ENCODE data around the gene CNOT3. TPM values are rescaled to one million over a fixed set of nuclear protein-coding genes. Genes with fewer than 3 reads are reported as not detected.

The CNOT3 gene
- total and polyA plus RNA-seq, 2 experiments from 2014 or later = 12.0 to 50.1 TPM

DNA sequence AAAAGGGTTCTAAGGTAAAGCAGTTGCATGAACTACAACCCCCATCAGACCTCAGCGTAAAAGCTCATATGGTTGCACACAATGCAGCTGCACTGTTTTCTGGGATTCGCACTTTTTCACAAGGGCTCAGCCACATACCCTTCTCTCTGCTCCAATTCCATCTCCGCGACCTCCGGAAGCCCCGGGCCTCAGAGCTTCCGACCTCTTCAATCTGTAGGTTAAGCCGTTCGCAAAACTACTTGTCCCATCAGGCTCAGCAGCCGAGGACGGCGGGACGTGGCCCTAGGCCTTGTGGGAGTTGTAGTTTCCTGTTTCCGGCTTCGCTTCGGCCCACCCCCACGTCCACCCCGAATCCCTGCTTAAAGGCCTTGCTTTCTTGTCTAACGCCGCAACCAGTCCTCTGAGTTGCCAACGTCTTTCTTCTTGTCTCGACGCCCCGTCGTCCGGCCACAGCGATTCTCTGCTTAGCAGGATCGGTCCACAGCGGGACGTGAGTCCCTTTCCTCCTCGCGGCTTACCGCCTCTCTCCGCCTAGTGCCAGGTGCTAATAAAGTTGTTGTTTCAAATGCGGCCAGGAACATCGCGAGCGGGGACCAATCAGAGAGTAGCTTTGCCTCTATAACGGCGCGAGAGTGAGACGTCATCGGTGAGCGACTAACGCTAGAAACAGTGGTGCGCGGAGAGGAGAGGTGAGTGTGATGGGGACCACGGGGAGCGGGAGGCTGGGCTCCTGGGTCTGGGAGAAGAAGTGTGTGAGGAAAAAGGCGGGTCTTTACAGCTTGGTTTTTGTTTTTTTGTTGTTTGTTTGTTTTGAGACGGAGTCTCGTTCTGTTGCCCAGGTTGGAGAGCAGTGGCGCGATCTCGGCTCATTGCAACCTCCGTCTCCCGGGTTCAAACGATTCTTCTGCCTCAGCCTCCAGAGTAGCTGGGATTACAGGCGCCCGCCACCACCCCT, 22.2 kb upstream of the CNOT3 start, which contains the start of the genes PRPF31 and TFPT:
PRPF31 (plus strand) TSS at position 646 of the 955 bp plus-strand sequence. CDS start 2,525 bp downstream, outside the sequence.
TFPT (minus strand) TSS at position 549 of the 955 bp plus-strand sequence; CDS start at position 161, 388 bp downstream.
- no peaks in the 10 kb centered on the region for H3K9me3 ChIP-seq (ENCODE audit: low read depth)
- H3K79me2 ChIP-seq = peaks cover 33% of the 10 kb centered on the region
- H3K4me3 ChIP-seq = peak within 1 kb of the TSS; percentile 78
- H3K4me1 ChIP-seq (ENCODE audit: insufficient read depth) = no peaks in the 10 kb centered on the region
- peak within 1 kb of the TSS; percentile 74 for H2AFZ ChIP-seq
- no peaks in the 10 kb centered on the region for H4K20me1 ChIP-seq (ENCODE audit: insufficient read depth, poor library complexity, severe bottlenecking)
- no peaks in the 10 kb centered on the region for H3K36me3 ChIP-seq (replicated peaks; ENCODE audit: insufficient read depth, low read depth)
- peak; percentile 98 for DNase-seq (ENCODE audit: low spot score)
- H3K27ac ChIP-seq = peak within 1 kb of the TSS; percentile 91
- no peaks in the 10 kb centered on the region for H3K27me3 ChIP-seq
- no peaks in the 10 kb centered on the region for H3K9me2 ChIP-seq (replicated peaks; ENCODE audit: insufficient read depth)
- peak within 1 kb of the TSS; percentile 91 for H3K4me2 ChIP-seq
- TF ChIP-seq EZH2phosphoT487 (IDR thresholded peaks at IDR 0.05; ENCODE audit: low read depth, severe bottlenecking, unreplicated experiment) (no peak), EZH2 (IDR thresholded peaks at IDR 0.05; ENCODE audit: borderline replicate concordance) (no peak)
- WGBS (ENCODE audit: low lambda C conversion rate, missing lambda C conversion rate) = 2% methylated on average over 57 of the region's 60 CpGs

DNA sequence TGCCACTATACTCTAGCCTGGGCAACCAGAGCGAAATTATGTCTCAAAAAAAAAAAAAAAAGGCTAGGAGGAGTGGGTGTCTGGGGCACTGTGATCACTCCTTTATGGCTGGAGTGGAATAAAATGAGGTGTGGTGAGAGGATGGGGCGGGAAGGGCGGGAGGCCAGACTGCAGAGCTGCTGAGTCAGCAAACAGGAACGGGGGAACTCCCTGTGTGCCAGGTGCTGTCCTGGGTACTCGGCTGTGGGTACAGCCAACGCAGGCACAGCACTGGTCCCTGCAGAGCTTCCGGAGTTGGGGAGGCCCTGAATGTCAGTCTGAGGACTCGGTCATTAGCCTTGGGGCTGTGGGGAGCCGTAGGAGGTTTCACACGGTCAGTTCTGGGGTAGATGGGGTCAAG, 16.3 kb upstream of the CNOT3 start:
- DNase-seq (ENCODE audit: low spot score) = no peak
- Histone ChIP-seq H3K9me2 (replicated peaks; ENCODE audit: insufficient read depth) (no peaks in the 10 kb centered on the region), H3K9me3 (ENCODE audit: low read depth) (no peaks in the 10 kb centered on the region), H3K27me3 (no peaks in the 10 kb centered on the region), H3K79me2 (peaks cover 7% of the 10 kb centered on the region), H3K27ac (no peak overlapping the region), H2AFZ (no peak overlapping the region), H4K20me1 (ENCODE audit: insufficient read depth, poor library complexity, severe bottlenecking) (no peaks in the 10 kb centered on the region), H3K36me3 (replicated peaks; ENCODE audit: insufficient read depth, low read depth) (no peaks in the 10 kb centered on the region), H3K4me3 (no peak overlapping the region), H3K4me2 (no peak overlapping the region), H3K4me1 (ENCODE audit: insufficient read depth) (no peaks in the 10 kb centered on the region)
- TF ChIP-seq, protein P1, sequence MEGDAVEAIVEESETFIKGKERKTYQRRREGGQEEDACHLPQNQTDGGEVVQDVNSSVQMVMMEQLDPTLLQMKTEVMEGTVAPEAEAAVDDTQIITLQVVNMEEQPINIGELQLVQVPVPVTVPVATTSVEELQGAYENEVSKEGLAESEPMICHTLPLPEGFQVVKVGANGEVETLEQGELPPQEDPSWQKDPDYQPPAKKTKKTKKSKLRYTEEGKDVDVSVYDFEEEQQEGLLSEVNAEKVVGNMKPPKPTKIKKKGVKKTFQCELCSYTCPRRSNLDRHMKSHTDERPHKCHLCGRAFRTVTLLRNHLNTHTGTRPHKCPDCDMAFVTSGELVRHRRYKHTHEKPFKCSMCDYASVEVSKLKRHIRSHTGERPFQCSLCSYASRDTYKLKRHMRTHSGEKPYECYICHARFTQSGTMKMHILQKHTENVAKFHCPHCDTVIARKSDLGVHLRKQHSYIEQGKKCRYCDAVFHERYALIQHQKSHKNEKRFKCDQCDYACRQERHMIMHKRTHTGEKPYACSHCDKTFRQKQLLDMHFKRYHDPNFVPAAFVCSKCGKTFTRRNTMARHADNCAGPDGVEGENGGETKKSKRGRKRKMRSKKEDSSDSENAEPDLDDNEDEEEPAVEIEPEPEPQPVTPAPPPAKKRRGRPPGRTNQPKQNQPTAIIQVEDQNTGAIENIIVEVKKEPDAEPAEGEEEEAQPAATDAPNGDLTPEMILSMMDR (IDR thresholded peaks at IDR 0.05; ENCODE audit: poor library complexity) = no peak
- TF ChIP-seq EZH2phosphoT487 (IDR thresholded peaks at IDR 0.05; ENCODE audit: low read depth, severe bottlenecking, unreplicated experiment) (no peak), EZH2 (IDR thresholded peaks at IDR 0.05; ENCODE audit: borderline replicate concordance) (no peak)
- WGBS (ENCODE audit: low lambda C conversion rate, missing lambda C conversion rate) = 95% methylated on average over 10 of the region's 10 CpGs

DNA sequence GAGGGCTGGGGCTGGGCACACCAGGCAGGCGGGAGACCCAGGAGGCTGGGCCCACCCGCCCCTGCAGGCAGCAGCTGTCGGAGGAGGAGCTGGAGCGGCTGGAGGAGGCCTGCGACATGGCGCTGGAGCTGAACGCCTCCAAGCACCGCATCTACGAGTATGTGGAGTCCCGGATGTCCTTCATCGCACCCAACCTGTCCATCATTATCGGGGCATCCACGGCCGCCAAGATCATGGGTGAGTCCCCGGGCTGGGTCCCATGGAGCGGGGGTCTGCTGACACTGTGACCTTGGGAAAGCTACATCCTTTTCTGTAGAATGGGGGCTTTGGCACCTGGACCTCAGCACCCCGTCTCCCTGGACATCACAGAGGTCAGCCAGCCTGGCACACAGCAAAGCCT, 13.9 kb upstream of the CNOT3 start:
- H3K27me3 ChIP-seq = no peaks in the 10 kb centered on the region
- H3K4me3 ChIP-seq = no peak overlapping the region
- 98% methylated on average over 17 of the region's 17 CpGs for WGBS (ENCODE audit: low lambda C conversion rate, missing lambda C conversion rate)
- H4K20me1 ChIP-seq (ENCODE audit: insufficient read depth, poor library complexity, severe bottlenecking) = no peaks in the 10 kb centered on the region
- H3K4me2 ChIP-seq = no peak overlapping the region
- DNase-seq (ENCODE audit: low spot score) = no peak
- H3K4me1 ChIP-seq (ENCODE audit: insufficient read depth) = no peaks in the 10 kb centered on the region
- H3K27ac ChIP-seq = no peak overlapping the region
- no peak overlapping the region for H2AFZ ChIP-seq
- no peaks in the 10 kb centered on the region for H3K9me3 ChIP-seq (ENCODE audit: low read depth)
- H3K36me3 ChIP-seq (replicated peaks; ENCODE audit: insufficient read depth, low read depth) = no peaks in the 10 kb centered on the region
- TF ChIP-seq EZH2 (IDR thresholded peaks at IDR 0.05; ENCODE audit: borderline replicate concordance) (no peak), EZH2phosphoT487 (IDR thresholded peaks at IDR 0.05; ENCODE audit: low read depth, severe bottlenecking, unreplicated experiment) (no peak)
- TF ChIP-seq, protein P1 (IDR thresholded peaks at IDR 0.05; ENCODE audit: poor library complexity) = no peak
- H3K9me2 ChIP-seq (replicated peaks; ENCODE audit: insufficient read depth) = no peaks in the 10 kb centered on the region
- H3K79me2 ChIP-seq = no peaks in the 10 kb centered on the region

DNA sequence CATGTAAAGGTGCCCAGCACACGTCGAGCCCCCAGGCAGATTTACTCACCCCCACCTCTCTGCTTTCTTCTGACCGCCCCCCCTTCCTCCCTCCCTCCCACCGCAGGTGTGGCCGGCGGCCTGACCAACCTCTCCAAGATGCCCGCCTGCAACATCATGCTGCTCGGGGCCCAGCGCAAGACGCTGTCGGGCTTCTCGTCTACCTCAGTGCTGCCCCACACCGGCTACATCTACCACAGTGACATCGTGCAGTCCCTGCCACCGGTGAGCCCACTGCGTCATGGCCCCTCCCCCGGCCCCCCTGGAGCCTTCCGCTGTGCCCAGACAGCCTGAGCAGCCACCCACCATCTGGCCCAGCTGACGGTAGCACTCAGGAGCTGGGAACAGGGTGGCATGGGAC, 13.2 kb upstream of the CNOT3 start:
- DNase-seq (ENCODE audit: low spot score) = no peak
- no peaks in the 10 kb centered on the region for H3K27me3 ChIP-seq
- H3K4me1 ChIP-seq (ENCODE audit: insufficient read depth) = no peaks in the 10 kb centered on the region
- H3K4me3 ChIP-seq = no peak overlapping the region
- TF ChIP-seq, protein P1 (IDR thresholded peaks at IDR 0.05; ENCODE audit: poor library complexity) = no peak
- TF ChIP-seq EZH2 (IDR thresholded peaks at IDR 0.05; ENCODE audit: borderline replicate concordance) (no peak), EZH2phosphoT487 (IDR thresholded peaks at IDR 0.05; ENCODE audit: low read depth, severe bottlenecking, unreplicated experiment) (no peak)
- H3K79me2 ChIP-seq = no peaks in the 10 kb centered on the region
- no peaks in the 10 kb centered on the region for H3K36me3 ChIP-seq (replicated peaks; ENCODE audit: insufficient read depth, low read depth)
- H2AFZ ChIP-seq = no peak overlapping the region
- H4K20me1 ChIP-seq (ENCODE audit: insufficient read depth, poor library complexity, severe bottlenecking) = no peaks in the 10 kb centered on the region
- no peaks in the 10 kb centered on the region for H3K9me3 ChIP-seq (ENCODE audit: low read depth)
- no peak overlapping the region for H3K27ac ChIP-seq
- H3K4me2 ChIP-seq = no peak overlapping the region
- no peaks in the 10 kb centered on the region for H3K9me2 ChIP-seq (replicated peaks; ENCODE audit: insufficient read depth)
- whole genome bisulfite sequencing (ENCODE audit: low lambda C conversion rate, missing lambda C conversion rate) = 94% methylated on average over 16 of the region's 19 CpGs
